Measurements from ENCODE around the gene NUDCD3. TPM values are rescaled to one million over a fixed set of nuclear protein-coding genes. Genes with fewer than 3 reads are reported as not detected.

Gene NUDCD3
- total RNA-seq, 1 experiment from 2014 or later = 94.6 TPM

DNA sequence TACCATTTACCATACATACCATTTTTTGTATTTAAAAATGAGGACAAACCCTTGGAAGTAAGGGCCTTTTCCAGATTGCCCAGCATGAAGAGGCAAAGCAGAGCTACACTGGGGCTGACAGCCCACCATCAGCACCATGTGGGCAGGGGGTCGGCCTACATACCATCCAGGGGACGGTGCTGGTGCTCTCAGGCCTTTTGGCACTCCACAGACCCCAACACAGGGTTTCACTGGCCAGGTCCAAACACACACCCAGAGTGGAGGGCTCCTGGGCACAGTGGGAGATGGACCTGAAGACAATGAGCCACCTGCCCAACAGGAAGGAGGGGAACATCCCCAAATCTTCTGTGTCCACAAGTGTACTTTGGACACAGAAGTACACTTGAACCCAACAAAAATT, 95.8 kb downstream of the NUDCD3 start:
- no peak overlapping the region for H3K4me3 ChIP-seq (replicated peaks in 1 of 2; ENCODE audit: low read depth in 1 of 2, low read length in 2 of 2)
- H3K4me2 ChIP-seq (ENCODE audit: low read length) = no peak overlapping the region
- no peaks in the 10 kb centered on the region for H3K9me3 ChIP-seq (ENCODE audit: control insufficient read depth in 1 of 2, insufficient read depth in 1 of 2, low read depth in 1 of 2, low read length in 2 of 2)
- DNase-seq (ENCODE audit: low read depth, low spot score) (no peak), ATAC-seq (no peak)
- TF ChIP-seq JUND (IDR thresholded peaks at IDR 0.05) (no peak), ZFX (IDR thresholded peaks at IDR 0.05) (no peak), EZH2 (IDR thresholded peaks at IDR 0.05) (no peak), RAD21 (IDR thresholded peaks at IDR 0.05; ENCODE audit: low read depth) (no peak), CEBPB (IDR thresholded peaks at IDR 0.05; ENCODE audit: low read depth) (no peak), EGR1 (IDR thresholded peaks at IDR 0.05; ENCODE audit: low read depth) (no peak), POLR2AphosphoS5 (IDR thresholded peaks at IDR 0.05; ENCODE audit: low read depth, low read length) (no peak), EZH2phosphoT487 (IDR thresholded peaks at IDR 0.05; ENCODE audit: borderline replicate concordance) (no peak), REST (IDR thresholded peaks at IDR 0.05; ENCODE audit: low read depth) (no peak), ELF1 (IDR thresholded peaks at IDR 0.05; ENCODE audit: borderline replicate concordance, low read depth) (no peak), ZNF274 (IDR thresholded peaks at IDR 0.05; ENCODE audit: low read depth, low read length) (no peak), POLR2A (IDR thresholded peaks at IDR 0.05; ENCODE audit: borderline replicate concordance, extremely low read depth, insufficient read depth, insufficient read length) (no peak), TCF7L2 (IDR thresholded peaks at IDR 0.05; ENCODE audit: borderline replicate concordance, extremely low read depth, insufficient read depth, insufficient read length) (no peak)
- TF ChIP-seq, protein P1, sequence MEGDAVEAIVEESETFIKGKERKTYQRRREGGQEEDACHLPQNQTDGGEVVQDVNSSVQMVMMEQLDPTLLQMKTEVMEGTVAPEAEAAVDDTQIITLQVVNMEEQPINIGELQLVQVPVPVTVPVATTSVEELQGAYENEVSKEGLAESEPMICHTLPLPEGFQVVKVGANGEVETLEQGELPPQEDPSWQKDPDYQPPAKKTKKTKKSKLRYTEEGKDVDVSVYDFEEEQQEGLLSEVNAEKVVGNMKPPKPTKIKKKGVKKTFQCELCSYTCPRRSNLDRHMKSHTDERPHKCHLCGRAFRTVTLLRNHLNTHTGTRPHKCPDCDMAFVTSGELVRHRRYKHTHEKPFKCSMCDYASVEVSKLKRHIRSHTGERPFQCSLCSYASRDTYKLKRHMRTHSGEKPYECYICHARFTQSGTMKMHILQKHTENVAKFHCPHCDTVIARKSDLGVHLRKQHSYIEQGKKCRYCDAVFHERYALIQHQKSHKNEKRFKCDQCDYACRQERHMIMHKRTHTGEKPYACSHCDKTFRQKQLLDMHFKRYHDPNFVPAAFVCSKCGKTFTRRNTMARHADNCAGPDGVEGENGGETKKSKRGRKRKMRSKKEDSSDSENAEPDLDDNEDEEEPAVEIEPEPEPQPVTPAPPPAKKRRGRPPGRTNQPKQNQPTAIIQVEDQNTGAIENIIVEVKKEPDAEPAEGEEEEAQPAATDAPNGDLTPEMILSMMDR (IDR thresholded peaks at IDR 0.05 in 2 of 3, conservative IDR thresholded peaks at IDR 0.05 in 1 of 3; ENCODE audit: borderline replicate concordance in 1 of 3, insufficient read depth in 1 of 3, low read depth in 2 of 3, low read length in 2 of 3) = no peak
- TF ChIP-seq, protein P2, sequence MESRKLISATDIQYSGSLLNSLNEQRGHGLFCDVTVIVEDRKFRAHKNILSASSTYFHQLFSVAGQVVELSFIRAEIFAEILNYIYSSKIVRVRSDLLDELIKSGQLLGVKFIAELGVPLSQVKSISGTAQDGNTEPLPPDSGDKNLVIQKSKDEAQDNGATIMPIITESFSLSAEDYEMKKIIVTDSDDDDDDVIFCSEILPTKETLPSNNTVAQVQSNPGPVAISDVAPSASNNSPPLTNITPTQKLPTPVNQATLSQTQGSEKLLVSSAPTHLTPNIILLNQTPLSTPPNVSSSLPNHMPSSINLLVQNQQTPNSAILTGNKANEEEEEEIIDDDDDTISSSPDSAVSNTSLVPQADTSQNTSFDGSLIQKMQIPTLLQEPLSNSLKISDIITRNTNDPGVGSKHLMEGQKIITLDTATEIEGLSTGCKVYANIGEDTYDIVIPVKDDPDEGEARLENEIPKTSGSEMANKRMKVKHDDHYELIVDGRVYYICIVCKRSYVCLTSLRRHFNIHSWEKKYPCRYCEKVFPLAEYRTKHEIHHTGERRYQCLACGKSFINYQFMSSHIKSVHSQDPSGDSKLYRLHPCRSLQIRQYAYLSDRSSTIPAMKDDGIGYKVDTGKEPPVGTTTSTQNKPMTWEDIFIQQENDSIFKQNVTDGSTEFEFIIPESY (IDR thresholded peaks at IDR 0.05; ENCODE audit: extremely low read depth, insufficient replicate concordance, low read length) = no peak
- no peak overlapping the region for H3K9ac ChIP-seq (ENCODE audit: low read length)
- intact Hi-C loops (cut with micrococcal nuclease) = no loop called here
- no peaks in the 10 kb centered on the region for H3K79me2 ChIP-seq (ENCODE audit: insufficient read depth, low read length)
- H2AFZ ChIP-seq (ENCODE audit: low read depth, low read length, poor library complexity, severe bottlenecking) = no peak overlapping the region
- ChIA-PET CTCF (no interaction called here), POLR2A (no interaction called here), RAD21 (ENCODE audit: low non-redundant PET in 1 of 2, low total read pairs in 2 of 2, uncharacterized antibody in 2 of 2, unreplicated experiment in 2 of 2) (no interaction called here)
- no peaks in the 10 kb centered on the region for H3K4me1 ChIP-seq (ENCODE audit: control insufficient read depth in 1 of 2, insufficient read depth in 2 of 2, low read length in 2 of 2)
- H3K27me3 ChIP-seq (ENCODE audit: insufficient read depth, low read length) = no peaks in the 10 kb centered on the region
- peaks cover 4 to 5% of the 10 kb centered on the region in 2 experiments; a peak in 2 of 4 replicates for H3K36me3 ChIP-seq (ENCODE audit: control insufficient read depth in 1 of 2, insufficient read depth in 2 of 2, low read length in 2 of 2)
- H3K27ac ChIP-seq (ENCODE audit: low read depth, low read length) = no peak overlapping the region
- no peaks in the 10 kb centered on the region for H3K9me2 ChIP-seq (ENCODE audit: insufficient read depth)
- no TSS peak for BruUV-seq (replicated peaks)
- 0 out of 2 replicates have a peak, but pooled peaks cover 2% of the 10 kb centered on the region for H4K20me1 ChIP-seq (ENCODE audit: insufficient read depth)
